ENCODE data around the gene CHD2. TPM values are rescaled to one million over a fixed set of nuclear protein-coding genes. Genes with fewer than 3 reads are reported as not detected.

The CHD2 gene
- total RNA-seq, 1 donor from 2014 or later: 89.9 TPM

DNA sequence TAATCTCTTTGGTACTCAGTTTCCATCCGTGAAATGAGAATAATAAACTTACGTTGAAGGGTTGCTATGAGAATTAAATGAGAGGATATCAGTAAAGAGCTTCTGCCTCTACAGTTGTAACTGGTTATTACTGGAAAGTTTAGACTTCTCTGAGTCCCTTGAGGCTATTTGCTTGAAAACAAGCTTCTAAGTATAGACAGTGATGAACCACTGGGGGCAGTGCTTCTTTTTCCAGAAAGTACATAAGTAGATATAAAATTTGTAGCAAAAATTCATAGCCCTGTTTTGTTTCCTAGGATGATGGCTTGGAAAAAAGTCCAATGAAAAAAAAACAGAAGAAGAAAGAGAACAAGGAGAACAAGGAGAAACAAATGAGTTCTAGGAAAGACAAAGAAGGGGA lies 101.8 kb downstream of the CHD2 start:
- peaks cover 8% of the 10 kb centered on the region for H3K4me1 Mint-ChIP-seq (ENCODE audit: unreplicated experiment)
- H3K9me3 Mint-ChIP-seq (ENCODE audit: unreplicated experiment): no peaks in the 10 kb centered on the region
- no peak for DNase-seq (ENCODE audit: extremely low spot score, unreplicated experiment)
- peak overlapping the region; percentile 43 for H3K27ac Mint-ChIP-seq (ENCODE audit: unreplicated experiment)
- H3K27me3 Mint-ChIP-seq (ENCODE audit: unreplicated experiment): no peaks in the 10 kb centered on the region
- TF ChIP-seq CTCF (IDR thresholded peaks at IDR 0.05): peak; percentile 20
- peaks cover 80% of the 10 kb centered on the region for H3K36me3 Mint-ChIP-seq (ENCODE audit: unreplicated experiment)
- no peak overlapping the region for H3K4me3 Mint-ChIP-seq (ENCODE audit: unreplicated experiment)

GRCh38 chr15:93005133-93005532 lies 105.0 kb downstream of the CHD2 start:
- no peak for DNase-seq (ENCODE audit: extremely low spot score, unreplicated experiment)
- TF ChIP-seq CTCF (IDR thresholded peaks at IDR 0.05): no peak
- Mint-ChIP-seq H3K4me3 (ENCODE audit: unreplicated experiment) (no peak overlapping the region), H3K27ac (ENCODE audit: unreplicated experiment) (no peak overlapping the region), H3K4me1 (ENCODE audit: unreplicated experiment) (peaks cover 8% of the 10 kb centered on the region), H3K36me3 (ENCODE audit: unreplicated experiment) (peaks cover 73% of the 10 kb centered on the region), H3K27me3 (ENCODE audit: unreplicated experiment) (no peaks in the 10 kb centered on the region), H3K9me3 (ENCODE audit: unreplicated experiment) (no peaks in the 10 kb centered on the region)

GRCh38 chr15:93007994-93008393 lies 107.9 kb downstream of the CHD2 start:
- Mint-ChIP-seq H3K36me3 (ENCODE audit: unreplicated experiment) (peaks cover 74% of the 10 kb centered on the region), H3K27ac (ENCODE audit: unreplicated experiment) (peak overlapping the region; percentile 62), H3K27me3 (ENCODE audit: unreplicated experiment) (no peaks in the 10 kb centered on the region), H3K4me3 (ENCODE audit: unreplicated experiment) (no peak overlapping the region), H3K4me1 (ENCODE audit: unreplicated experiment) (peaks cover 8% of the 10 kb centered on the region), H3K9me3 (ENCODE audit: unreplicated experiment) (no peaks in the 10 kb centered on the region)
- no peak for TF ChIP-seq CTCF (IDR thresholded peaks at IDR 0.05)
- DNase-seq (ENCODE audit: extremely low spot score, unreplicated experiment): no peak

DNA sequence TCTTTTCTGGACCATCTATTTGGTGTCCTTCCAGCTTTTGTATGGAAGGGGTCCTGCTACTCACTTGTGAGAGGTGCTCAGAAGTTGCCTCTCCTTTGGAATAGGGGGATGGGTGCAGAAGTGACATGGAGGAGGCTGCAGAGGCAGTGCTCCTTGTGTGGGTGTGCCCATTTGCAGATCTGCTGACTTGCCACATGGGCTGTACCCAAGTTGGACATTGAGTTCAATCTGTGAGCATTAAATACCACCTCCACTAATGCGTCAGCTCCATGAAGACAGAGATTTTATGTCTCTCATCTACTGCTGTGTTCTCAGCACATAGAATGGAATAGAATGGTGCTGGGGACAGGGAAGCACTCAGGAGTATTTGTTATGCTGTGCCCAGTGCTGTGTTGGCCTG lies 112.7 kb downstream of the CHD2 start:
- Mint-ChIP-seq H3K4me1 (ENCODE audit: unreplicated experiment) (no peaks in the 10 kb centered on the region), H3K27me3 (ENCODE audit: unreplicated experiment) (no peaks in the 10 kb centered on the region), H3K4me3 (ENCODE audit: unreplicated experiment) (no peak overlapping the region), H3K27ac (ENCODE audit: unreplicated experiment) (no peak overlapping the region), H3K36me3 (ENCODE audit: unreplicated experiment) (peaks cover 78% of the 10 kb centered on the region), H3K9me3 (ENCODE audit: unreplicated experiment) (no peaks in the 10 kb centered on the region)
- TF ChIP-seq CTCF (IDR thresholded peaks at IDR 0.05): no peak
- DNase-seq (ENCODE audit: extremely low spot score, unreplicated experiment): no peak

- H3K27me3 Mint-ChIP-seq (ENCODE audit: unreplicated experiment): no peaks in the 10 kb centered on the region
- no peaks in the 10 kb centered on the region for H3K9me3 Mint-ChIP-seq (ENCODE audit: unreplicated experiment)
Observed at GRCh38 chr15:93017526-93017925, 117.4 kb downstream of the CHD2 start.

More at GRCh38 chr15:93017526-93017925, 117.4 kb downstream of the CHD2 start:
- H3K4me1 Mint-ChIP-seq (ENCODE audit: unreplicated experiment): peaks cover 3% of the 10 kb centered on the region
- no peak for DNase-seq (ENCODE audit: extremely low spot score, unreplicated experiment)
- no peak overlapping the region for H3K4me3 Mint-ChIP-seq (ENCODE audit: unreplicated experiment)
- no peak overlapping the region for H3K27ac Mint-ChIP-seq (ENCODE audit: unreplicated experiment)
- TF ChIP-seq CTCF (IDR thresholded peaks at IDR 0.05): no peak
- H3K36me3 Mint-ChIP-seq (ENCODE audit: unreplicated experiment): peaks cover 86% of the 10 kb centered on the region

All from osteocyte (in vitro differentiated cells).